ENCODE results near the gene PTPRH. TPM values are rescaled to one million over a fixed set of nuclear protein-coding genes. Genes with fewer than 3 reads are reported as not detected.

PTPRH gene
- total and polyA plus RNA-seq, 9 of the 15 experiments (the other 6 are each of a cell fraction or from before 2014, with no cell fraction given): 0.87 to 34.3 (median 22.7) TPM

GRCh38 chr19:55258476-55258827 lies 49.2 kb upstream of the PTPRH start (continued):
- TF ChIP-seq, protein P1, sequence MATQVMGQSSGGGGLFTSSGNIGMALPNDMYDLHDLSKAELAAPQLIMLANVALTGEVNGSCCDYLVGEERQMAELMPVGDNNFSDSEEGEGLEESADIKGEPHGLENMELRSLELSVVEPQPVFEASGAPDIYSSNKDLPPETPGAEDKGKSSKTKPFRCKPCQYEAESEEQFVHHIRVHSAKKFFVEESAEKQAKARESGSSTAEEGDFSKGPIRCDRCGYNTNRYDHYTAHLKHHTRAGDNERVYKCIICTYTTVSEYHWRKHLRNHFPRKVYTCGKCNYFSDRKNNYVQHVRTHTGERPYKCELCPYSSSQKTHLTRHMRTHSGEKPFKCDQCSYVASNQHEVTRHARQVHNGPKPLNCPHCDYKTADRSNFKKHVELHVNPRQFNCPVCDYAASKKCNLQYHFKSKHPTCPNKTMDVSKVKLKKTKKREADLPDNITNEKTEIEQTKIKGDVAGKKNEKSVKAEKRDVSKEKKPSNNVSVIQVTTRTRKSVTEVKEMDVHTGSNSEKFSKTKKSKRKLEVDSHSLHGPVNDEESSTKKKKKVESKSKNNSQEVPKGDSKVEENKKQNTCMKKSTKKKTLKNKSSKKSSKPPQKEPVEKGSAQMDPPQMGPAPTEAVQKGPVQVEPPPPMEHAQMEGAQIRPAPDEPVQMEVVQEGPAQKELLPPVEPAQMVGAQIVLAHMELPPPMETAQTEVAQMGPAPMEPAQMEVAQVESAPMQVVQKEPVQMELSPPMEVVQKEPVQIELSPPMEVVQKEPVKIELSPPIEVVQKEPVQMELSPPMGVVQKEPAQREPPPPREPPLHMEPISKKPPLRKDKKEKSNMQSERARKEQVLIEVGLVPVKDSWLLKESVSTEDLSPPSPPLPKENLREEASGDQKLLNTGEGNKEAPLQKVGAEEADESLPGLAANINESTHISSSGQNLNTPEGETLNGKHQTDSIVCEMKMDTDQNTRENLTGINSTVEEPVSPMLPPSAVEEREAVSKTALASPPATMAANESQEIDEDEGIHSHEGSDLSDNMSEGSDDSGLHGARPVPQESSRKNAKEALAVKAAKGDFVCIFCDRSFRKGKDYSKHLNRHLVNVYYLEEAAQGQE (IDR thresholded peaks at IDR 0.05; ENCODE audit: borderline replicate concordance): no peak
- TF ChIP-seq, protein P1 (CRISPR knock-in tag; IDR thresholded peaks at IDR 0.05; ENCODE audit: low read depth): no peak
- TF ChIP-seq TGIF2 (CRISPR knock-in tag; IDR thresholded peaks at IDR 0.05) (0 out of 2 replicates have a peak, but pooled peaks have one; percentile 52), ZNF224 (CRISPR knock-in tag; IDR thresholded peaks at IDR 0.05) (no peak), PHB2 (IDR thresholded peaks at IDR 0.05; ENCODE audit: low read depth) (no peak), SMARCE1 (IDR thresholded peaks at IDR 0.05) (no peak), CBX1 (IDR thresholded peaks at IDR 0.05; ENCODE audit: low read depth) (no peak), CEBPG (CRISPR knock-in tag; IDR thresholded peaks at IDR 0.05) (no peak), CEBPG (tag; conservative IDR thresholded peaks at IDR 0.05 in 1 of 2, IDR thresholded peaks at IDR 0.05 in 1 of 2) (no peak), NCOA1 (IDR thresholded peaks at IDR 0.05; ENCODE audit: low read depth) (no peak), ZBTB8A (IDR thresholded peaks at IDR 0.05; ENCODE audit: partially characterized antibody) (no peak), MLLT1 (IDR thresholded peaks at IDR 0.05) (no peak)
- TF ChIP-seq, protein P2, sequence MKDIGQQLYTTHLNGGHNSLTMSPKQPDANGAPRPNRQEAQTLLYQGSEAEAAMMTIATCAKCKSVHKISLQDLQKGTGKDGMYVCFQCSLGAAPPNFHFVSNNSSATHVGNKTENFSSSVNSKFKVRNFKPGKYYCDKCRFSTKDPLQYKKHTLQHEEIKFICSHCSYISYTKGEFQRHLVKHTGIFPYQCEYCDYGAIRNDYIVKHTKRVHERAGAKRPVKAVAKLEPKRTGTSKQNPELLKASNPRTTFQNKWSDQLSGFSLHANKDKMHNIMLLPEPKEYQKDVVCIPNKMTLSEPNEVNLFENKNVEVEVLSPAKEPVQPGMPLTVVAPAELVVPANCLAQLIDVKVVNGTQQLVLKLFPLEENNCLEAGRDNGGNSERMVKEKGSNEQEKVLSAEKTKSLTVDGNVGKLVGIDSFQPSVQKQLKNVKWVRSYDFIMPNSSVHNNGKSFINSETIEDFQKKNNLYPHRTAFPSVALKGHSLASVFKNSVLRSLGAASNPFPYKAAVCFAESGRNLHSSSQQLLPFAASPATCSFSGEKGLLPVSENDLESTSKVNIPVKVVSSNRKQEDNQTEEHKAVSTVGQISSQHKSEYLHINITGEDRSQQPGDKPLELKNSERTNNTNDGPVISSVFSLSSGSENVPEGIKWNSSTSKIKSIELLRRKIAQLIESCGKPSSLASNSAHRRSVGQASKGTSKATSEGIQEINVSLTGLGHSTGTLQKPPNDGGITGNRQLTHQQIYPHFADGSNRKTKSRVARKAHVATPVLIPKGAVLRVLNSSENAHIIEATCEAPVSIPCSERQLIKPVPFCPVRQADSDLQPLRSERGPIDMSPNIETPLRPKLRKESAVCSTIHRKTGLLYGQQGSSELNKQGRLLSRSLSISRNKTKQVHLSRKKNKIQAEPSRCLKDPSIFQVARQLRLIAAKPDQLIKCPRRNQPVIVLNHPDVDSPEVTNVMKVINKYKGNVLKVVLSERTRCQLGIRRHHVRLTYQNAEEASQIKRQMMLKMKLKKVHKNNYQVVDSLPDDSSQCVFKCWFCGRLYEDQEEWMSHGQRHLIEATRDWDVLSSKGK (CRISPR knock-in tag; IDR thresholded peaks at IDR 0.05): no peak
- TF ChIP-seq, protein P3, sequence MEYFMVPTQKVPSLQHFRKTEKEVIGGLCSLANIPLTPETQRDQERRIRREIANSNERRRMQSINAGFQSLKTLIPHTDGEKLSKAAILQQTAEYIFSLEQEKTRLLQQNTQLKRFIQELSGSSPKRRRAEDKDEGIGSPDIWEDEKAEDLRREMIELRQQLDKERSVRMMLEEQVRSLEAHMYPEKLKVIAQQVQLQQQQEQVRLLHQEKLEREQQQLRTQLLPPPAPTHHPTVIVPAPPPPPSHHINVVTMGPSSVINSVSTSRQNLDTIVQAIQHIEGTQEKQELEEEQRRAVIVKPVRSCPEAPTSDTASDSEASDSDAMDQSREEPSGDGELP (CRISPR knock-in tag; IDR thresholded peaks at IDR 0.05; ENCODE audit: borderline replicate concordance): no peak

Measured in K562 (cell line).